Inferior parietal cortex (tissue), 1 donor: ENCODE measurements around the gene ZNF22.
"Not testable (repeated sequence)": the region's sequence is repeated elsewhere in the genome, so short reads cannot be mapped to it uniquely, and the experiment has no call there.

ENCODE experiments used
- DNase-seq: peaks from one replicate; pipeline ENCODE4 v3.0.0-alpha.2; 2016; ENCODE audit errors: extremely low spot score

ZNF22 gene

DNA sequence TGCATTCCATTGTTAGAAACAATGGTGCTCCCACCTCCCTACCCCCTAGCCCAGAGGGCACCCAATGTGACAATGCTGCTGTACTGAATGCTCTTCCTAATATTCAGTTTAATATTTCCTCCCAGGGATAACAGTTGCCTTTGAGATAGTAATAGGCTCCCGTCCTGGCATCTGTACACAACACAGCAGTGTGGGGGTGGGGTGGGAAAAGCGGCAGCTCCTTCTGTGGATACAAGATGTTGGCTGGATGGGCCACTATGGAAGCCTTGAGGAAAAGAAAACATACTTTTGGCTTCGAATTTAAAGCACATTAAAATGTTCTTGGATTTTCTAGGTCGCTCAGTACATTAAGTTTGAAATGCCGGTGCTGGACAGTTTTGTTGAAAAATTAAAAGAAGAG lies 9.2 kb upstream of the ZNF22 start:
- no peak for DNase-seq

DNA sequence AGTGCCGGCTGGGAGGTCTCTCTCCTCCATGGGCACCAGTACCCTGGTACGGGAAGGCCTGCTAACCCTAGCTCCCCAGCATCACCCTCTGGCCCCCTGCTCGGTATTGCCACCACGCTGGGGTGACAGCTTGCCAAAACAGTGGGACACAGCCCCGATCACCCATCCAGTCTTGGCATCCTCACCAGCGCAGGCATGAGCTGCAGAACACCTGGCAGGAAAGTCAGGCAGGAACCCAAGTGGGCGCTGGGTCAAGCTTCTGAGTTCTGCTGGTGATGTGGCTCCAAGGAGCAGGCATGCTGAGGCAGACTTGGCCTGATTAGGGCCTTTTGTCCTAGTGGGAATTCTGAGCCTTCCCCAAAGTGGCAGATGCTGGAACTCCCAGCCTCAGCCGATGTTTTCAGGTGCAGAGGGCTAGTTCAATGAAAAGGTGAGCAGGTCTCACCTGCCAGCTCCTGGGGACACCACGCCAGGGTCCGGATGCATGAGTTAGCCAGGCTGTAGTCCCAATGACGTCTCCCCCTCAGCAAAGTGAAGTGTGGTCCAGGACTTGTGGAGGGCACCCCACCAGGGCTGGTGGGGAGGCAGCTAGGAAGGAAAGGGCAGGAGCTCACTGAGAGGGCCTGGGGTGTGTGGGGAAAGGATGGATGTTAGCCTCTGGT lies 8.5 kb upstream of the ZNF22 start:
- DNase-seq: no peak

DNA sequence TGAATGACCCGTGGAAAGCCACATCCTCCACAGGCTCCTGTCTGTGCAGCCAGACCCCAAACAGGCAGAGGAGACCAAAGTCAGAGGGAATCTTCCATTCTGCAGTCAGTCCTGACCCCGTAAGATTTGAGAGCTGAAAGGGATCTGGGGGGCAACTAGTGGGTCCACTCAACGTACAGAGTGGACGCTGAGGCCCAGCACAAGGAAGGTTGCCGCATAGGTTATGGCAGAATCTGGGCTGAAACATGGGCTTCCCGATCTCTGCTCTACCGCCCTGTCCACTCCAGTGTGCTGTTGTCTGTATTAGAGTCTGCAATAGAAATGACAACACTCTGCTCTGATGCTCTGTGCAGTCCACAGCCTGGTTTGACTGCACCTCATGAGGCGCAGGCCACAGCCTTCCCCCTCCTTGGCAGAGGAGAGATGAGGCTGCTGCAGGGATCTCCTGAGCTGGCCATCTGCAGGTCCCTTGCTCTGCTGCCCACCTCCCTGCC lies 7.9 kb upstream of the ZNF22 start:
- no peak for DNase-seq

DNA sequence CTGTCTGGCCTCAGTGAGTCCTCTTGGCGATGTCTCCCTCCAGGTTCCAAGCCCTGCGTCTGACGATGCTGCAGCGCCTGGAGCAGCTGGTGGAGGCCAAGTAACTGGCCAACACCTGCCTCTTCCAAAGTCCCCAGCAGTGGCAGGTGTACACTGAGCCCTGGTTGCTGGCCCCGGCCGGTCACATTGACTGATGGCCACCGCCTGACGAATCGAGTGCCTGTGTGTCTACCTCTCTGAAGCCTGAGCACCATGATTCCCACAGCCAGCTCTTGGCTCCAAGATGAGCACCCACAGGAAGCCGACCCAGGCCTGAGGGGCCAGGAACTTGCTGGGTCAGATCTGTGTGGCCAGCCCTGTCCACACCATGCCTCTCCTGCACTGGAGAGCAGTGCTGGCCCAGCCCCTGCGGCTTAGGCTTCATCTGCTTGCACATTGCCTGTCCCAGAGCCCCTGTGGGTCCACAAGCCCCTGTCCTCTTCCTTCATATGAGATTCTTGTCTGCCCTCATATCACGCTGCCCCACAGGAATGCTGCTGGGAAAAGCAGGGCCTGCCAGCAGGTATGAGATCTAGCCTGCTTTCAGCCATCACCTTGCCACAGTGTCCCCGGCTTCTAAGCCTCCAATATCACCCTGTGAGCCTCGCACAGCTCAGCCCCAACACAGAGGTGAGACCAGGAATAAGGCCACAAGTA lies 7.3 kb upstream of the ZNF22 start:
- DNase-seq: no peak

DNA sequence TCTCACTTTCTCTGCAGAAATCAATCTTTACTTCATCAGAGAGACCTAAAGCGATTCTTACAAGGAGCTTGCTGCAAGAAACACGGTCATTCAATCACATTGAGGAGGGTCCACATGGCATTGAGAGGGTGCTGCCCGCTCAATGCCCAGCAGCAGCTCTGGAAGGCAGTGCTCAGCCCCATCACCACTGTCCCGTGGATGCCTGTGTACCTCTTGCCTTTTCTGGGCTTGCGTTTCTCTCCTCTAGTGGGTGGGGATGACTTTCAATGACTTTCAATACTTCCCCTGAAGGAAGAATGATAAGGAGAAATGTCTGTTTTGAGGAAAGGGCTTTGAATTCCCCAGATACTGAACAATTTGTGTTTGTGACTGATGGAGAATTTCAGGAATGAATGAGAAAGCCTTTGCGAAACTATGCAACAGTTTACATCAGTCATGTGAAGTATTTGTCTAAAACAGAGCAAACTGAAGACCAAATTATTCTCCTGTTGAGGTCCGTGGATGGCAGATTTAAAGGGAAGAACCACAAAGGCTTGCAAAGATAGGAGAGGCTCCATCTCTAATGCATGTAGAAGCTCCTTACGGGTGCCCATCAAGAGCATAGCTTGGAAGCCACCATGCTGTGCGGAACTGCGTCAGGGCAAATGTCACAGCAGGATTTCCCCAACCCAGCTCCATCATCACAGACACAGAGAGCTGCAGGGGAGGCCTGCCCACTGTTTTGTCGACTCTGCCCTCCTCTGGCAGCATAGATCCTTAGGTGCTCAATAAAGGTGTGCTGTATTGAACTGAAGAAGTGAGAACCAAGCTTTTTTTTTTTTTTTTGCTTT lies 6.6 kb upstream of the ZNF22 start:
- DNase-seq: no peak

- no peak for DNase-seq
These were observed 5.8 kb upstream of the ZNF22 start for GRCh38 chr10:44994752-44995530.

- DNase-seq: no peak
These were observed 5.2 kb upstream of the ZNF22 start for GRCh38 chr10:44995581-44995913.

DNA sequence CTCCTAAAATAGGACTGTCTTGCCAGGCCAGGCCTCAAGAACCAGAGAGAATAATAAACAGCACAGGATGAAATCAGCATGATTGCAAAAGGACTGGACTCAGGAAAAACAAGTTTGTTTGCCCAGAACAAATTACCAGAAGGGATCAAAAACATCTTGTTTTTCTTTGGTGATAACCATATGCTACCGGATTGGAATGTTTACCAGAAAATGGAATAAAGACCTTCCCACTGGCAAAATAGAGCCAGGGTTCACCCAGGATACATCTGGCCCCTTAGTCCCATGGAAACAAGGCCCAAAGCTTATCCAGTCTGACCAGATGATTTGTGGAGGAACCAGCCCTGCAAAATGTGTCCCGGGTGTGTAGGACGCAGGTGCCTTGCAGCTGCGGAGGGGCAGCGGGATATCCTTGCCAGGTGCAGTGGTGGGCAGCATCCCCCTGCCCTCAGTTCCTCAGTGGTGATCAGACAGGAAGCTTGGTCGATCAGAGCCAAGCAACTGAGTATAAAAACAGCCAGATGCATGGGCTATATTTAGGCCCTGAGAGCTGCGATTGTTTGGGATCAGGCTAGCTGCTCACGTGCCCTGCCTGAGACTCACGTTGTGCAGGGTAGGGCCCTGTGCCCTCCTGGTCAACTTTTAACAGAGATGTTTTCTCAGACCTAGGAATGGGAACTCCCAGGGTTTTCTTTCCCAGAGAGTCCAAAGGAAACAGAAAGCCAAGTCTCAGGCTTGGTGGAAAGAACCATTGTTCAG lies 4.6 kb upstream of the ZNF22 start:
- peak; percentile 62 for DNase-seq

GRCh38 chr10:44997105-44997748 lies 3.5 kb upstream of the ZNF22 start:
- DNase-seq: no peak

GRCh38 chr10:44998146-44998631 lies 2.5 kb upstream of the ZNF22 start:
- no peak for DNase-seq

- DNase-seq: no peak
These were observed 478 bp upstream of the ZNF22 start for GRCh38 chr10:45000138-45000751.

DNA sequence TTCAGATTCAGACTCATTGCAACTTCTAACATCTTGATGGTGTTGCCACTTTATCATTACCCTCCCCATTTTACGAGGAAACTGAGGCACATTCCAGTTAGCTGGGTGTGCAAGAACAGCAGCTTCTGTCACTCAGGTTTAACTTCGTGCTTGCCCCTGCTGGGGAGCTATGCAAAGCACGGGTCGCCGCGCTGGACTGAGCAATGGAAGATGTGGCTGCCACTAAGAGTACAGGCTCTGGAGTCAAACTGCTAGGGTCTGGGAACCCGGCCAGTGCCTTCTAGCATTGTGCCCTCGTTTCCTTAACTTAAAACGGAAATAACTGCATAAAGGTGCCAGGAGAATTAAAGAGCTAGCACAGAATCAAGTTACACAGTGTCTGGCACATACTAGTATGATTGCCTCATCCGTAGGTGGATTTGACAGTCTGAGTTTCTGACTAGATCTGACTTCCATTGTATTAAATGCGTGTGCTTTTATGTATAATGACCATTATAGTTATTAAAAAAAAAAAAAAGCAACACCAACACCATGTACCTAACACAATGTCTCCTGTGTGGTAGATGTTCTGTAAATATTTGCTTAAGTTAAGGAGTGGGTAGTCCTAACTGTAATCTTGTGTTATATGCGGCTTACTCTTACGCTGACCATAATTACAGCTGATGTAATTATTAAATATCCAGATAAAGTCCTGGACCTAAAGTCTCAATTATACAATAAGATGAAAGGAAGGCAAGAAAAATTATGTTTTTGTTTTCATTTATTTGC lies 842 bp downstream of the ZNF22 start:
- peak; percentile 57 for DNase-seq

GRCh38 chr10:45003432-45004000 lies 2.8 kb downstream of the ZNF22 start:
- no peak for DNase-seq

- no peak for DNase-seq
These were observed 3.9 kb downstream of the ZNF22 start for GRCh38 chr10:45004661-45005060.

- DNase-seq: no peak
These were observed 4.6 kb downstream of the ZNF22 start for GRCh38 chr10:45005284-45005683.

DNA sequence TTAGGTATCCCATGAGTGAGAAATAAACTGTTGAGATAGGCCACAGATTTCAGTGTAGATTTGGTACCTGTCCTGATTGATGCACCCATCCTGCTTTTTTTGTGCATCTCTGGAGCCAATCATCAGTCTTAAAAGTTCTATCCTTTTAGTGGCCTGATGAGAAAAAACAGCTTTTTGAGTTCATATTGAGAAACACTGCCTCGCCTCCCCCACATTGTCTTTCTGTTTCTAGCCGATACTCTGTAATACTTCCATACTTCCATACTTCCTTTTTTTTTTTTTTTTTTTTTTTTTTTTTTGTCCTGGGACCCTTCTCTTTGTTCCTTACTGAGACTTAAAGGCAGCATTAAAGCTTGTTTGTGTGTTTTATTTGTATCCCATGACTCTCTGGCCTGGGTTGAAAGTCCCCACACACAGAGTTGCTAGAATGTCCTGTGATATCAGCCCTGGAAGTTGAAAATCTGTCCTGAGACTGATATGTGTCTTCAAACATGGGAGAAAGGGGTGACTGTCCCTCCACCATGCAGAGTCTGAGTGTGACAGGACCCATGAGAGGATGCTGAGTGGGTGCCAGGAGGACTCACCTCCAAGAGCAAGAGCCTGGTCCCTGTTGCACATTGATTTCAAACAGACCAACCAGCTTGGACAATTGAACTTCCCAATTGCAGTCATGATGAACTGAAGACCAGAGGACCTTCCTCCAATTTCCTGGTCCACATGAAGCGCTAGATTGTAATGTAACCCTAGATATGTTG lies 5.7 kb downstream of the ZNF22 start:
- DNase-seq: no peak

- DNase-seq: peak; percentile 97
These were observed 7.9 kb downstream of the ZNF22 start for GRCh38 chr10:45008524-45009161.

- DNase-seq: not testable (repeated sequence)
These were observed 13.8 kb downstream of the ZNF22 start for GRCh38 chr10:45014557-45014956.
